Raji (cell line): ENCODE results near the gene TRIM69.

Source experiments
- POLR2A ChIP-seq: IDR thresholded peaks from 2 replicates; pipeline ENCODE4 v1.6.1; 2011; ENCODE audit warnings: low read depth, low read length, control low read depth; ENCODE audit not compliant: insufficient read depth

The TRIM69 gene, protein sequence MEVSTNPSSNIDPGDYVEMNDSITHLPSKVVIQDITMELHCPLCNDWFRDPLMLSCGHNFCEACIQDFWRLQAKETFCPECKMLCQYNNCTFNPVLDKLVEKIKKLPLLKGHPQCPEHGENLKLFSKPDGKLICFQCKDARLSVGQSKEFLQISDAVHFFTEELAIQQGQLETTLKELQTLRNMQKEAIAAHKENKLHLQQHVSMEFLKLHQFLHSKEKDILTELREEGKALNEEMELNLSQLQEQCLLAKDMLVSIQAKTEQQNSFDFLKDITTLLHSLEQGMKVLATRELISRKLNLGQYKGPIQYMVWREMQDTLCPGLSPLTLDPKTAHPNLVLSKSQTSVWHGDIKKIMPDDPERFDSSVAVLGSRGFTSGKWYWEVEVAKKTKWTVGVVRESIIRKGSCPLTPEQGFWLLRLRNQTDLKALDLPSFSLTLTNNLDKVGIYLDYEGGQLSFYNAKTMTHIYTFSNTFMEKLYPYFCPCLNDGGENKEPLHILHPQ

DNA sequence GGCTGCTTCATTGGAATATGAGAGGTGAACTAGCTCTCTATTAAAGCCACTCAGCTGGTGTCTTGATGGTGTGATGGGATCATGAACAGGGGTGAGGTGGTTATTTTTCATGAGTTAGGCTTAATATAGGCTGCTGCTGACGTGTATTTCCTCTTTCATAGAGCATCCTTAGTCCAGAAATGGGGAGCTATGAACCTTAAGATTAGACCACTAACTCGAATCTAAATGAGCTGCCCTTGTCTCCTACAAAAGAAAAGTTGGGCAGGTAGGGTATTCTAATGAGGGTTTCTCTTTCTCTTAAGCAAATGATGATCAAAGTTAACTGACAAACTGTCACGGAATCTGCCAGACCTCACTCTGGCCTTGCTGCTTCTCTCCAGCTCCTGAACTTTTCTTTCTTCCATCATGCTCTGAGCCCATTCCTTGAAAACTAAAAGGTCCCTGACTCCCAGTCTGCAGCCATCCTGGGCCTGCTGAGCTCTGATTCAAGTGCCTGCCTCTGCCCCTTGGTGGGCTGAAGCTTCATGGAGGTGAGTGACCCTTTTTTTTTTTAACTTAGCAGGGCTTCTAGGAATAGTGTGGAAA is at the start of gene TRIM69:
Gene TRIM69, plus strand, starts transcription at position 348 of the 585 bp plus-strand sequence. Its CDS starts 177 bp downstream, at position 525.
- TF ChIP-seq POLR2A = no peak

DNA sequence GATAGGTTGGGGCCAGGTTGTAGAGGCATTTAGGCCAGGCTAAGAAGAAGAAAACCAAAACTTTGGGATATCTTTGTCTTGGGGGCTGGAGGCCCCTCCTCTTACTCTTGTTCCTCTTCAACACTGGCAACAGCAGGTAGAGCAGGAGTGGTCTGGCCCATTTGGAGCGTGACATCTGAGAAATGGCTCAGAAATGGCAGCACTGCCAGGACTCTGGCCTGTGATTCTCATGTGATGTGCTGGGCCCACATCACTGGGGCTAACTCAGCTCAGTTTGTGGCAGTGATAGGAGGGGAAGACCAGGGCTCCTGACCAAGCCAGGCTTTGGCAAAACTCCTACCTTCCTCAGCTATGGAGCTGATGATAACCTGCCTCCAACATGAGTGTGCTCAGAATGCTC is 43.7 kb upstream of the TRIM69 start:
- no peak for TF ChIP-seq POLR2A

DNA sequence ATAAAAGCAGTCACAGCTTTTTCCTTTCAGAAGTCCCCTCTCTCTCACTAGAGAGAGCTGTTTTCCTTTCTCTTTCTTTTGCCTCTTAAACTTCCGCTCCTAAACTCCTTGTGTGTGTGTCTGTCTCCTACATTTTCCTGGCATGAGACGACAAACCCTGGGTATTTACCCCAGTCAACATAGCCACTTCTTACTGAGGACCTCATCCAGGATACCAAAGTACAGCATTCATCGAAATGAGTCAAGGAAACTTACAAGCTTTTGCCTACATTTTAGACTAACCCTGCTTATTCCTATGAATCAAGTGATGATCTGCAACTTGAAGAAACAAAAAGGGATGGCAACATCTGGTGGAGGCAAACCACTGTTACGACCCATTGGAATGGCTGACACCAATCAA is 41.9 kb upstream of the TRIM69 start:
- no peak for TF ChIP-seq POLR2A

DNA sequence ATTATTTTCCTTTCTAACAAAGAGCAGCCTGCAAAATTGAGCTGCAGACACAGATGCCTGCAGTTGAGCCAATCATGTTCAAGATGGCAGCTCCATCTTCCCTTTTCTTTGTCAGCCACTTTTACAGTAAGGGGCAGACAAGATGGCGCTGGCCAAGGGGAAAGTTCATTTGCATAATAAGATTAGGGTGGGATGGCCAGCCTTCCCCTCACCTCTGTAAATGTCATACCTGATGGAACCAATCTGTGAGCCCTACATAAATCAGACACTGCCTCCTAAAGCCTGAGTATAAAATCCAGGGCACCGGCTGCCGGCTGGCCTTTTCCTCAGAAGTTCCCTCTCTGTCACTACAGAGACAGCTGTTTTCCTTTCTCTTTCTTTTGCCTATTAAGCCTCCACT is 41.0 kb upstream of the TRIM69 start:
- TF ChIP-seq POLR2A = no peak

DNA sequence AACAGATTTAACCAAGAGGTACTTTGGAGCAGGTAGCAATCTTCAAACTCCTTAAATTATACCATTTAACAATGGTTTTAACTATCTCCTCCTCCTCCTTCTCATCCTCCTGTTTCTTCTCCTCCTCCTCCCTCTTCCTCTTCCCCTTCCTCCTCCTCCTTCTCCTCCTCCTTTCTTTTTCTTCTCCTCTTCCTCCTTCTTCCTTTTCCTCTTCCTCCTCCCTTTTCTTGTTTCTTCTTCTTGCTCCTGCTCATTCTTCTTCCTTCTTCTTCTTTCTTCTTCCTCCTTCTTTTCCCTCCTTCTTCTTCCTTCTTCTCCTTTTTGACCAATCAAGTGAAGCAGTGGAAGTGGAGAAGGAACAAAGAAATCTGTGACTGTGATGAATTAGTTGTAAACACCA is 39.3 kb upstream of the TRIM69 start:
- no peak for TF ChIP-seq POLR2A

DNA sequence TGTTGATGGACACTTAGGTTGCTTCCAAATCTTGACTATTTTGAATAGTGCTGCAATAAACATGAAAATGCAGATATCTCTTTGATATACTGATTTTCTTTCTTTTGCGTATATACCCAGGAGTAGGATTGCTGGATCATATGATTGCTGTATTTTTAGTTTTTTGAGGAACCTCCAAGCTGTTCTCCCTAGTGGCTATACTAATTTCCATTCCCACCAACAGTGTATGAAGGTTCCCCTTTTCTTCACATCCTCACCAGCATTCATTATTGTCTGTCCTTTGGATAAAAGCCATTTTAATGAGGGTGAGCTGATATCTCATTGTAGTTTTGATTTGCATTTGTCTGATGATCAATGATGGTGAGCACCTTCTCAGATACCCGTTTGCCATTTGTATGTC is 37.7 kb upstream of the TRIM69 start:
- TF ChIP-seq POLR2A = no peak

DNA sequence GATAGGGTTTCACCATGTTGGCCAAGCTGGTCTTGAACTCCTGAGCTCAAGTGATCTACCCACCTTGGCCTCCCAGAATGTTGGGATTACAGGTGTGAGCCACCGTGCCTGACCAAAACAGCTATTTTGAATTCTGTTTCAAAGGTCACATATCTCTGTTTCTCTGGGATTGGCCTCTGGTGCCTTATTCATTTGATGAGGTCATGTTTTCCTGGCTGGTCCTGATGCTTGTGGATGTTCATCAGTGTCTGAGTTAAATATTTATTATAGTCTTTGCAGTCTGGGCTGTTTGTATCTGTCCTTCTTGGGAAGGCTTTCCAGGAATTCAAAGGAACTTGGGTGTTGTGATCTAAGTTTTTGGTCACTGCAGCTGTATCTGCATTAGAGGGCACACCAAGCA is 30.3 kb upstream of the TRIM69 start:
- TF ChIP-seq POLR2A = no peak

DNA sequence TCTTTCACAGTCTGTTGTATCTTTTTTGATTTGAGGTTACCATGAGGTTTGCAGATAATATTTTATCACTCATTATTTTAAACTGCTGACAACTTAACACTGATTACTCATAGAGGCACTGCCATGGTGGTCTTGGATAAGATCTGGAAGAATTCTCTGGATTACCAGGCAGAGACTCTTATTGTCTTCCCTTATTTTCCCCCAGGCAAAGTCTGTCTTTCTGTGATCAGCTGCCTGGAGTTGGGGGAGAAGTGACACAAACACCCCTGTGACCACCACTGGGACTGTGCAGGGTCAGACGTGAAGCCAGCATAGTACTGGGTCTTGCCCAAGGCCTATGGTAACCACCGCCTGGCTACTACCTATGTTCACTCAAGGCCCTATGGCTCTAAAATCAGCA is 29.9 kb upstream of the TRIM69 start:
- no peak for TF ChIP-seq POLR2A

DNA sequence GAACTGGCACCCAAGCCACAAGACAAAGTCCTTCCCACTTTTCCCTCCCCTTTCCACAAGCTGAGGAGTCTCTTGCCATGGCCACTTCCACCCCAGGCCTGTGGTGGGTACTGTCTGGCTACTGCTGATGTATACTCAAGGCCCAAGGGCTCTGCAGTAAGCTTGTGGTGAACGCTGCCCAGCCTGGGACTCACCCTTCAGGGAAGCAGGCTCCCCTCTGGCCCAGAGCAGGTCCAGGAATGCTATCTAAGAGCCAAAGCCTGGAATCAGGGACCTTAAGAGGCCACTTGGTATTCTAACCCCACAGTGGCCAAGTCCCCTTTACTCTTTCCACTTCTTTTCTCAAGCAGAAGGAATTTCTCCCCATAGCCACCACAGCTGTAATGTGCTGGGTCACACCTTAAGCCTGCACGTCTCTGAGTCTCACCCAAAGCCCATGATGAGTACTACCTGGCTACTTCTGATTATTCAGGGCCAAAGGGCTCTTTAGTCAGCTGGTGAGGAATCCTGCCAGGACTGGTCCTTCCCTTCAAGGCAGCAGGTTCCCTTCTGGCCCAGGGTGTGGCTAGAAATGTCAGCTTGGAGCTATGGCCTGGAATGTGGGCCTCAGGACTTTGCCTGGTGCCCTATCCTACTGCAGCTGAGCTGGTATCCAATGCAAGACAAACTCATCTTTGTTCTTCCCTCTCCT is 29.2 kb upstream of the TRIM69 start:
- no peak for TF ChIP-seq POLR2A

DNA sequence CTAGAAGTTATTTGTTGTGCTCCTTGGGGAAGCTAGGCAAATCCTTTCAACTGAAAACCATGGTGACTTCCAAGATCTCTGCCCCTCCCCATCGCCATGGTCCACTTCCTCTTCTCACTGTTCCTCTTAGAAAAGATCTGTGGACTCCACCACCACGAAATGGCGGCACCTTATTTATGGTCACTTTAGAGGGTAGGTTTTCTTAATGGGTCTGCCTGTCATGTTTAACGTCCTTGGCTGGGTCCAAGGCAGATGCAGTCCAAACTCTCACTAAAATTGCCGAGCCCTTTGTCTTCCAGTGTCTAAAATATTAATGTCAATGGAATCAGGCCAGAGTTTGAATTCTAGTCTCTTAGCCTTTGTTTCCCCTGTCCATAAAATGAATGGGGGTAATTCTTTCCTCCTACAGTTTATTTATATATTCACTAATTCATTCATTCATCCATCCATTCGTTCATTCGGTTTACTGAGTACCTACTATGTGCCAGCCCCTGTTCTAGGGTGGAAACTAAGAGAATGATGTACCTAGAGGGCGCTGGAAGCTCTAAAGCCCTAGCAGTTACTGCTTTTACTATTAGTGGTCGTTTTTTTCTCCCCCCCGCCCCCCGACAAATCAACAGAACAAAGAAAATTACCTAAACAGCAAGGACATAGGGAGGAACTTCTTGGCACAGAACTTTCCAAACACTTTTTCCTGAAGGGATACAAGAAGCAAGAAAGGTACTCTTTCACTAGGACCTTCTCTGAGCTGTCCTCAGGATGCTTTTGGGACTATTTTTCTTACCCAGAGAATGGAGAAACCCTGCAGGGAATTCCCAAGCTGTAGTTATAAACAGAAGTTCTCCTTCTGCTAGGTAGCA is 25.9 kb upstream of the TRIM69 start:
- no peak for TF ChIP-seq POLR2A

DNA sequence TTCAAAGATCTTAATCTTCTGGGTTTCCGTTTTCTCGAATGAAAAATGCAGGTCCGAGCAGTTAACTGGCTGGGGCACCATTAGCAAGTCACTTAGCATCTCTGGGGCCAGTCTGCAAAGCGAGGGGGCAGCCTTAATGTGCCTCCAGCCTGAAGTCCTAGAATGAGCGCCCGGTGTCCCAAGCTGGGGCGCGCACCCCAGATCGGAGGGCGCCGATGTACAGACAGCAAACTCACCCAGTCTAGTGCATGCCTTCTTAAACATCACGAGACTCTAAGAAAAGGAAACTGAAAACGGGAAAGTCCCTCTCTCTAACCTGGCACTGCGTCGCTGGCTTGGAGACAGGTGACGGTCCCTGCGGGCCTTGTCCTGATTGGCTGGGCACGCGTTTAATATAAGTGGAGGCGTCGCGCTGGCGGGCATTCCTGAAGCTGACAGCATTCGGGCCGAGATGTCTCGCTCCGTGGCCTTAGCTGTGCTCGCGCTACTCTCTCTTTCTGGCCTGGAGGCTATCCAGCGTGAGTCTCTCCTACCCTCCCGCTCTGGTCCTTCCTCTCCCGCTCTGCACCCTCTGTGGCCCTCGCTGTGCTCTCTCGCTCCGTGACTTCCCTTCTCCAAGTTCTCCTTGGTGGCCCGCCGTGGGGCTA is 25.1 kb upstream of the TRIM69 start, which contains the start of the genes B2M and PATL2:
Gene B2M, plus strand, starts transcription at position 422 of the 647 bp plus-strand sequence. Its CDS starts 30 bp downstream, at position 452.
Gene PATL2, minus strand, starts transcription at position 228 of the 647 bp plus-strand sequence. CDS start 34,833 bp downstream, outside the sequence.
- TF ChIP-seq POLR2A = peak; percentile 100

DNA sequence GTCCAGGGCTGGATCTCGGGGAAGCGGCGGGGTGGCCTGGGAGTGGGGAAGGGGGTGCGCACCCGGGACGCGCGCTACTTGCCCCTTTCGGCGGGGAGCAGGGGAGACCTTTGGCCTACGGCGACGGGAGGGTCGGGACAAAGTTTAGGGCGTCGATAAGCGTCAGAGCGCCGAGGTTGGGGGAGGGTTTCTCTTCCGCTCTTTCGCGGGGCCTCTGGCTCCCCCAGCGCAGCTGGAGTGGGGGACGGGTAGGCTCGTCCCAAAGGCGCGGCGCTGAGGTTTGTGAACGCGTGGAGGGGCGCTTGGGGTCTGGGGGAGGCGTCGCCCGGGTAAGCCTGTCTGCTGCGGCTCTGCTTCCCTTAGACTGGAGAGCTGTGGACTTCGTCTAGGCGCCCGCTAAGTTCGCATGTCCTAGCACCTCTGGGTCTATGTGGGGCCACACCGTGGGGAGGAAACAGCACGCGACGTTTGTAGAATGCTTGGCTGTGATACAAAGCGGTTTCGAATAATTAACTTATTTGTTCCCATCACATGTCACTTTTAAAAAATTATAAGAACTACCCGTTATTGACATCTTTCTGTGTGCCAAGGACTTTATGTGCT is 24.5 kb upstream of the TRIM69 start:
- TF ChIP-seq POLR2A = no peak

DNA sequence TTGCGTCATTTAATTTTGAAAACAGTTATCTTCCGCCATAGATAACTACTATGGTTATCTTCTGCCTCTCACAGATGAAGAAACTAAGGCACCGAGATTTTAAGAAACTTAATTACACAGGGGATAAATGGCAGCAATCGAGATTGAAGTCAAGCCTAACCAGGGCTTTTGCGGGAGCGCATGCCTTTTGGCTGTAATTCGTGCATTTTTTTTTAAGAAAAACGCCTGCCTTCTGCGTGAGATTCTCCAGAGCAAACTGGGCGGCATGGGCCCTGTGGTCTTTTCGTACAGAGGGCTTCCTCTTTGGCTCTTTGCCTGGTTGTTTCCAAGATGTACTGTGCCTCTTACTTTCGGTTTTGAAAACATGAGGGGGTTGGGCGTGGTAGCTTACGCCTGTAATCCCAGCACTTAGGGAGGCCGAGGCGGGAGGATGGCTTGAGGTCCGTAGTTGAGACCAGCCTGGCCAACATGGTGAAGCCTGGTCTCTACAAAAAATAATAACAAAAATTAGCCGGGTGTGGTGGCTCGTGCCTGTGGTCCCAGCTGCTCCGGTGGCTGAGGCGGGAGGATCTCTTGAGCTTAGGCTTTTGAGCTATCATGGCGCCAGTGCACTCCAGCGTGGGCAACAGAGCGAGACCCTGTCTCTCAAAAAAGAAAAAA is 23.9 kb upstream of the TRIM69 start:
- TF ChIP-seq POLR2A = peak; percentile 42; the same call in 1 of the 2 replicates
